Measurements from ENCODE around the gene CST11.
"Not testable (repeated sequence)": the region's sequence is repeated elsewhere in the genome, so short reads cannot be mapped to it uniquely, and the experiment has no call there.

The CST11 gene, protein sequence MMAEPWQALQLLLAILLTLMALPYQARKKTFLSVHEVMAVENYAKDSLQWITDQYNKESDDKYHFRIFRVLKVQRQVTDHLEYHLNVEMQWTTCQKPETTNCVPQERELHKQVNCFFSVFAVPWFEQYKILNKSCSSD

DNA sequence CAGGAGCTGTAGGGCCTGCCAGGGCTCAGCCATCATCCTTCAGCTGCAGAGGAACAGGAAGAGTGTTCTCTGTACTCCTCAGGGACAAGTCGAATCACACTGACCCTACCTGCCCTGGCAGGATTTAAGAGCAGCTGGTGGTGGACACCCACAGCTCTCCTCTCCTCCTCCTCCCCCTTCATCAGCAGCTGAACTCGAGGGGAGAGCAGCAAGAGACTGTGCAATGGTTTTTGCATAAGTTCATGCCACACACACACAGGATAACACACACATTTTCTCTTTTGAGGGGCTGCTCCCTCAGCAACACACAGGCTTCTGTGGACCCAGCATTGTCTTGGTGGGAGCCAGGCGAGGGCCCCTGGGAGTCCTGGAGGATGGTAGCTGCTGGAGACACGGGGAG is at the start of gene CST11:
Gene CST11 (minus strand): TSS at position 101 of the 400 bp plus-strand sequence. CDS start 65 bp downstream, at position 36.
- Mint-ChIP-seq H3K4me3 (no peak within 1 kb of the TSS), H3K9me3 (no peaks in the 10 kb centered on the region), H3K27me3 (no peaks in the 10 kb centered on the region), H3K36me3 (no peaks in the 10 kb centered on the region), H3K4me1 (peaks cover 14% of the 10 kb centered on the region), H3K27ac (no peak within 1 kb of the TSS)

DNA sequence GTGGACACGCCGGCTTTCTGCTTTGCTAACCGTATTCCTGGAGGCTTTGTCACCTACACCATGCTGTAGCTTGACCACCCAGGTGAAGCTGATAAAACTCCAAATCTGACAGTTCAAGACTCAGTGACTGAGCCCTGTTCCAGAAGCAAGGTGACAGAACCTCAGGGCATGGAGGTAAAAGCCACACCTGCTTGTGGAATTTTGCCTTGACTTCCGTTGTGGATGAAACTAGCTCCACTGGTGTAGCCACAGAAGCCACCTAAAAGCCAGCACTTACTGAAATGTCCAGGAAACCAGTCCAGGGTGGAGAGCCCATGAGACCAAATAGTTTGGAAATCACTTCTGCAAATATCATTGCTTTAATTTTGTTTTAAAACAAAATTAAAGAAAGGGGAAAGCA is 49.2 kb upstream of the CST11 start:
- no peak overlapping the region for H3K4me3 Mint-ChIP-seq
- peaks cover 4% of the 10 kb centered on the region for H3K4me1 Mint-ChIP-seq
- peaks cover 2% of the 10 kb centered on the region for H3K27me3 Mint-ChIP-seq
- H3K27ac Mint-ChIP-seq = no peak overlapping the region
- no peaks in the 10 kb centered on the region for H3K36me3 Mint-ChIP-seq
- H3K9me3 Mint-ChIP-seq = no peaks in the 10 kb centered on the region

DNA sequence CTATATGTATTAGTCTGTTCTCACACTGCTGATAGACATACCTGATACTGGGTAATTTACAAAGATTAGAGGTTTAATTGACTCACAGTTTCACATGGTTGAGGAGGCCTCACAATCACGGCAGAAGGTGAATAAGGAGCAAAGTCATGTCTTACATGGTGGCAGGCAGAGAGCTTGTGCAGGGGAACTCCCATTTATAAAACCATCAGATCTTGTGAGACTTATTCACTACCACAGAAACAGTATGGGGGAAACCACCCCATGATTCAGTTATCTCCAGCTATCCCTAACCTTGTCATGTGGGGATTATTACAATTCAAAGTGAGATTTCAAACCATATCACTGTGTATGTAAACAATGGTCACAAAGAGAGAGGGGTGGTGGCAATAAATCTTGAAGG is 44.9 kb upstream of the CST11 start:
- Mint-ChIP-seq H3K4me1 (peaks cover 4% of the 10 kb centered on the region), H3K9me3 (no peaks in the 10 kb centered on the region), H3K27me3 (peaks cover 2% of the 10 kb centered on the region), H3K4me3 (no peak overlapping the region), H3K27ac (peak overlapping the region; percentile 10), H3K36me3 (peaks cover 2% of the 10 kb centered on the region)

DNA sequence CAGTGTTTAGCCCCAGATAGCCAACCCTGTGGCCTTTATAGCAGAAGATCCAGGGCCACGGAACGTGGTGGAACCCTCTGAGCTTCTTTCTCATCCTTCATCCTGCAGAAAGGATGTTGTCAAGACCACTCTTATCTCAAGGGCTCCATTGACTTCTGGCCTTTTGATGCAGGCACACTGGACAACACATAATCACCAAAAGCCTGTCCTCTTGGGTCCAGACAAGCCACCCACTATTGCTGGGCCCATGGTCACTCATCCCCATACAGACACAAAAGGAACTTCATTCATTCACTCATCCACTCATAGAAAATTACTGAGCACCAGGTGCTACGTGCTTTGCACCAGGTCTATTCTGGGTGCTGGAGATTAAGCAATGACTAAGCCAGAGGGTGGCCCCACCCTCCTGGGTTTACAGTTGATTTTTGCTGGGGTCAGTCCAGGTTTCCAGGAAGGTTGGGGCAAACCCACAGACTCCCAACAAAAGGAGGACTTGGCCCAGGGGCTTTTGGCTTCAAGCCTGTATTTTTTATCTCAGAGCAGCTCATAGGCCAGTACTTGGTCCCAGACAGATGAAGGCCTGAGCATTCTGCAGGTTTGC is 40.6 kb upstream of the CST11 start:
- no peaks in the 10 kb centered on the region for H3K9me3 Mint-ChIP-seq
- no peak overlapping the region for H3K4me3 Mint-ChIP-seq
- H3K27ac Mint-ChIP-seq = no peak overlapping the region
- peaks cover 2% of the 10 kb centered on the region for H3K36me3 Mint-ChIP-seq
- H3K27me3 Mint-ChIP-seq = peaks cover 2% of the 10 kb centered on the region
- peaks cover 4% of the 10 kb centered on the region for H3K4me1 Mint-ChIP-seq

DNA sequence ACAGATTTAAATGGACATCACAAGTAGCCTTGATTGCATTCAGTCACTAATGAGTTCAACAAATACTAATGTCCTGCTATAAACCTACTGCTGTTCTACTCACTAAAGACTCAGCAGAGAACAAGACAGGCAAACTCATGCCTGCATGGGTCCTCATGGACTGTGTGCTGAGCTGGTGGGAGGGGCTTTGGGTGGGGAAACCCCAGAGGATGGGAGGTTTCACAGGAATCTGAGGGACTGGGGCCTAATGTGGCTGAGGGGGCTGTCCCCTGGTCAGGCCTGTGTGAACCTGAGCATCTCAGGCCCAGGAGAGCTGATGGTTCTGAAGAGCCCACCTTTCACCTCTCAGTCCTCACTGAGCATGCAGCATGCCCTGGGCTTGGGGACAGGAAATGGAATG is 39.6 kb upstream of the CST11 start:
- H3K27me3 Mint-ChIP-seq = peaks cover 1% of the 10 kb centered on the region
- no peak overlapping the region for H3K4me3 Mint-ChIP-seq
- H3K36me3 Mint-ChIP-seq = peaks cover 2% of the 10 kb centered on the region
- H3K9me3 Mint-ChIP-seq = no peaks in the 10 kb centered on the region
- H3K4me1 Mint-ChIP-seq = no peaks in the 10 kb centered on the region
- H3K27ac Mint-ChIP-seq = no peak overlapping the region

DNA sequence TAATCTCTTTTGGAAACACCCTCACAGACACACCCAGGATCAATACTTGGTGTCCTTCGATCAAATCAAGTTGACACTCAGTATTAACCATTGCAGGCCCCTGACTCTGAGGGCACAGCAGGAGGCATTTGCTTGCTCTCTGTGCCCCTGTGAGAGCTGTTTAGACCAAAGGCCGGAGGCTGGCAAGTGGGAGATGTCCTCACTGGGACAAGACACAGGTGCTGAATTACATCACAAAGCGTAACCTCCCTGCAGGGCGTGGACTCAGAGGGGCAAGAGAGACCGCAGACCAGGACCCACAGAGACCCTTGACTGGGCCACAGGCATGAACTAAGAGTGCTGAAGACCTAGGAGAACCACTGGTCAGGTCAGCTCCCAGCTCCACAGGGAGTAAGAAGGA is 38.1 kb upstream of the CST11 start, which contains the start of gene CST8:
Gene CST8 (plus strand): TSS at position 301 of the 400 bp plus-strand sequence. CDS start 551 bp downstream, outside the sequence.
- no peaks in the 10 kb centered on the region for H3K4me1 Mint-ChIP-seq
- no peaks in the 10 kb centered on the region for H3K27me3 Mint-ChIP-seq
- H3K27ac Mint-ChIP-seq = peak within 1 kb of the TSS; percentile 18
- H3K36me3 Mint-ChIP-seq = no peaks in the 10 kb centered on the region
- H3K4me3 Mint-ChIP-seq = no peak within 1 kb of the TSS
- no peaks in the 10 kb centered on the region for H3K9me3 Mint-ChIP-seq

DNA sequence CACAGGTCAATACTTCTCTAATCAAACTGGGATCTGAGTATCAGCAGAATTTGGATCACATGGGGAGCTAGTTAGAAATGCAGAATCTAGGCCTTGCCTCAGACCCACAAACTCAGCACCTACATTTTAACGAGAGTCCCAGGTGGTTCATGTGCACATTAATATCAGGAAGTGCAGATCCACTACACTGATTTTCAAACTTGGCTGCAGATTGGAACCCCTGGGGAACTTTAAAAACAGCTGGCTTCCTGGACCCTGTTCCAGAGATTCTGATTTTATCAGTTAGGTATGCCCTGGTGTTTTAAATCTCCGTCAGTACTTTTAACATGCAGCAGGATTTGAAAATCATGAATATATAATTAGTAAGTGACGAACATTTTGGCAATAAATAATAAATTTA is 36.3 kb upstream of the CST11 start:
- no peaks in the 10 kb centered on the region for H3K27me3 Mint-ChIP-seq
- no peaks in the 10 kb centered on the region for H3K36me3 Mint-ChIP-seq
- H3K4me1 Mint-ChIP-seq = no peaks in the 10 kb centered on the region
- no peak overlapping the region for H3K27ac Mint-ChIP-seq
- no peak overlapping the region for H3K4me3 Mint-ChIP-seq
- H3K9me3 Mint-ChIP-seq = no peaks in the 10 kb centered on the region

DNA sequence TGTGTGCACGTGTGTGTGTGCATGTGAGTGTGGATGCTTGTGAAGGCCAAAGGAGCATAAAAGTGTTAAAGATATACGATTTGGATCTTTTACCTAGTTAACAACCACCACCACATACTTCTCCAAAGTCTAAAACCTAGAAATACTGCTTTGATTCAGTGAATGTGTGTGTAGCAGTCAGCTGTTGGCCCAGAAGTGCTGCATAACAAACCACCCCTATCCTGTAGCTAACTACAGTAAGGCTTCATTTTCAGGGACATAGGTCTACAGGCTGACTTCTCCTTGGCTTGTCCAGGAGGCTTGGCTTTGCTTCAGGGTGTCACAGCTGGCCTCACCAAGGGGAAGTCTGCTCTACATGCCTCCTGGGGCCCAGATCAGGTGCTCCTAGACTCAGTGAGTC is 35.8 kb upstream of the CST11 start:
- H3K27ac Mint-ChIP-seq = no peak overlapping the region
- no peaks in the 10 kb centered on the region for H3K4me1 Mint-ChIP-seq
- no peak overlapping the region for H3K4me3 Mint-ChIP-seq
- no peaks in the 10 kb centered on the region for H3K36me3 Mint-ChIP-seq
- no peaks in the 10 kb centered on the region for H3K9me3 Mint-ChIP-seq
- no peaks in the 10 kb centered on the region for H3K27me3 Mint-ChIP-seq

DNA sequence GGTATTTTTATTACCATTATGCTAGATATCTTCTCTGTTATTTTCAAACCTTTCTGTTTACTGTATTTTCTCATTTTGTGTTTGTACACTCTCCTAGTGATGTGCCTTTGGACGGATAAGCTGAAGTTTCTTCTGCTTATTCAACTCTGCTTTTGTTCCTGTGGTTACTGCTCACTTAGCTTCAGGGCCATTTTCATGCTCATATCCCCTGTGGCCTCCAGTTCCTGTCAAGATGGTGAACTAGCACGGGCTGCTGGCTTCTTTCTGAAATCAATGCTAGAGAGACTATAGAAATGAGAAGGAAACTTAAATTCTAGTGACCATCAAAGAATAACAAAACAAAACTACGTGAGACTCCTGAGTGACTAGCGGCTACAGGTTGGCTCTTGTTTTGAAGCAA is 31.4 kb upstream of the CST11 start:
- no peaks in the 10 kb centered on the region for H3K4me1 Mint-ChIP-seq
- peaks cover 2% of the 10 kb centered on the region for H3K27me3 Mint-ChIP-seq
- no peaks in the 10 kb centered on the region for H3K9me3 Mint-ChIP-seq
- H3K36me3 Mint-ChIP-seq = no peaks in the 10 kb centered on the region
- no peak overlapping the region for H3K27ac Mint-ChIP-seq
- H3K4me3 Mint-ChIP-seq = no peak overlapping the region

DNA sequence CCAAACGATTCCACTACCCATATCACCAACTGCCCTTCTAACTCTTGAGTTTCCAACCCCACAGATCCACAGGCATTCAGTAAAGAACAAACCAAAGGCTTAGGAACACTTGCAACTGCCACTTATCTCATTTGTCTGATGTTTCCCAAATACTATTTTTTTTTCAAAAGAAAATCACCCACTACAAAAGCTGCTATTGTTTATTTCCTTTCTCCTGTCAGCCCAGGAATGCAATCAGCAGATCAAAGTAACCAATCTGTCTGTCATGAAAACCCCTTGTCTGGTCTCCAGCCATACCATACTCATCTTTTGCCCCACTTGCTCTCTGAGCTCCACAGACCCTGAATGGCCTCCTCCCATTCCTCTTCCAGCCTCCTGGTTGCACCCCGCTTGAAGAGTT is 29.5 kb upstream of the CST11 start:
- H3K4me1 Mint-ChIP-seq = no peaks in the 10 kb centered on the region
- no peaks in the 10 kb centered on the region for H3K36me3 Mint-ChIP-seq
- no peak overlapping the region for H3K27ac Mint-ChIP-seq
- H3K4me3 Mint-ChIP-seq = no peak overlapping the region
- H3K27me3 Mint-ChIP-seq = peaks cover 2% of the 10 kb centered on the region
- H3K9me3 Mint-ChIP-seq = no peaks in the 10 kb centered on the region

DNA sequence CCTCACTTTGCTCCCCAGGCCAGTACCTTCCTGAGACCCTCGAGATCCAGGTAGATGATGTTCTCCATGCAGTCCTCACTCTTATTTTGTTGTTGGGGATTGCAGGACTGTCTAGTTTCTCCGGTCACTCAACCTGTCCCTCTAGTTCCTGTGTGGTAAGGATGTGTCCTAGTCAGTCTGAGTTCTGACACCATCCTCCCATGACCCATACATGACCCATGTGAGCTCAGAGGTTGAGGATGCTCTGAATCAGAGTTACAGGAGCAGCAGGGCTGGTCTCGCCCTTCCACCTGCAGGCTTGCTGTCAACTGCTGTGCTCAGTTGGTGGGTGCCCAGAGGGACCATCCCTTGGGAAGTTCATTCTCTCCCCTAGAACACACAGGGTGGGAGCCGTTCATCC is 26.4 kb upstream of the CST11 start:
- Mint-ChIP-seq H3K4me1 (no peaks in the 10 kb centered on the region), H3K27ac (no peak overlapping the region), H3K4me3 (no peak overlapping the region), H3K9me3 (no peaks in the 10 kb centered on the region), H3K36me3 (no peaks in the 10 kb centered on the region), H3K27me3 (peaks cover 2% of the 10 kb centered on the region)

DNA sequence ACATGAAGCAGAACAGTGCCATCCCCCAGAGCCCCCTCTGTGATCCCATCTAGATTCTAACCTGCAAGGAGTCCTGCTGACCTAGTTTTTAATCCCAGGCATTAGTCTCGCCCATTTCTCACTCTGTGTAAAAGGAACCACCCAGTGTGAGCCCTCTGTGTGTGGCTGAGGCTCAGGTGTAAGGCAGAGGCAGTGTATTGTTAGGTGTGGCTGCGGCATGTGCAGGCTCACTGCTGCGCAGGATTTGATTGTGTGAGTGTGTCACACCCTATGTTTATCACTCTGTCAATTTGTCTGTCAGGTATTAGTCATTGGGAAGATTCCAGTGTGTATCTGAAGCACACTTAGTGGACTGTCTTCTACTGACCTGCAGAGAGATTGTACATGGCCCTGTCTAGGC is 24.5 kb upstream of the CST11 start:
- H3K9me3 Mint-ChIP-seq = no peaks in the 10 kb centered on the region
- no peak overlapping the region for H3K4me3 Mint-ChIP-seq
- H3K27me3 Mint-ChIP-seq = peaks cover 6% of the 10 kb centered on the region
- H3K36me3 Mint-ChIP-seq = no peaks in the 10 kb centered on the region
- no peaks in the 10 kb centered on the region for H3K4me1 Mint-ChIP-seq
- H3K27ac Mint-ChIP-seq = no peak overlapping the region

DNA sequence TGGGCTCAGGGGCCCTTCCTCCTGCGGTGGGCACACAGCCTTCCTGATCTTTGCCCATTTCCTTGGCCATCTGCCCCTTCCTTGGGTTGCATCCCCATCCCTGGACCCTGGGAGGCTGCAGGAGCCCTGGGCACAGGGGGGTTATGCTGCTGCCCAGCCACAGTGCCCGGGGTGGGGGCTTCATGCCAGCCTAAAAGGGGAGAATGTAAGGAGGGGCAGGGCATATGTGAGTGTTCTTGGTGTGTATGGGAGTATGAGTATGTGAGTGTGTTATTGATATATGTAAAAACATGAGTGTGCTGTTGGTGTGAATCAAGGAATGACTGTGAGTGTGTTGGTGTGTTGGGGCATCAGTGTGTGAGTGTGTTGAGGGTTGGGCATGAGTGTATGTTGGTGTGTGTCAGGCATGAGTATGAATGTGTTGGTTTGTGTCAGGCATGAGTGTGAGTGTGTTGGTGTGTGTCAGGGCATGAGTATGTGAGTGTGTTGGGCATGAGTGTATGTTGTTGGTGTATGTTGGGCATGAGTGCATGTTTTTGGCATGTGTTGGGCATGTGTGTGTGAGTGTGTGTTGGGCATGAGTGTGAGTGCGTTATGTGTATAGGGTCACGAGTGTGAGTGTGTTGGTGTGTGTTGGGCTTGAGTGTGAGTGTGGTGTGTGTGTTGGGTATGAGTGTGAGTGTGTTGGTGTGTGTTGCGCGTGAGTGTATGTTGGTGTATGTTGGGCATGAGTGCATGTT is 23.5 kb upstream of the CST11 start:
- Mint-ChIP-seq H3K4me3 (no peak overlapping the region), H3K27me3 (peaks cover 6% of the 10 kb centered on the region), H3K36me3 (no peaks in the 10 kb centered on the region), H3K4me1 (no peaks in the 10 kb centered on the region), H3K27ac (no peak overlapping the region), H3K9me3 (no peaks in the 10 kb centered on the region)

DNA sequence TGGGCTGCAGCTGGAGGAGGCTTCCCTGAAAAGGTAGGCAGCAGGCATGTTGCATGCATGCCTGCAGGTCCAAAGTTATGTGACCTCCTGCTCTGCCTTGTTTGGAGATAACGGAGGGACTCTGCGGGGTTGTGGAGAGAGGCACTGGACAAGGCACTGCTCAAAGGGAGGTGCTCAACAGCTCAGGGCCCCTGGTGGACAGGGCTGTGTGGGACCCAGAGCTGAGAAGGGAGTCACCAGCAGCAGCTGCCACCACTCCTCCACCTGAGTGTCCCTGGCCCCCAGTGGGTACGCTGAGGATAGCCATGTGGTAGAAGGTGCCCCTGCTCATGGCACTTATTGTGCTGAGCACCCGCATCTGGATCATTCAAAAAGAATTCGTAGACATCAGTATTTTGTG is 22.7 kb upstream of the CST11 start:
- Mint-ChIP-seq H3K36me3 (no peaks in the 10 kb centered on the region), H3K4me1 (no peaks in the 10 kb centered on the region), H3K27ac (no peak overlapping the region), H3K4me3 (no peak overlapping the region), H3K27me3 (peaks cover 6% of the 10 kb centered on the region), H3K9me3 (no peaks in the 10 kb centered on the region)

DNA sequence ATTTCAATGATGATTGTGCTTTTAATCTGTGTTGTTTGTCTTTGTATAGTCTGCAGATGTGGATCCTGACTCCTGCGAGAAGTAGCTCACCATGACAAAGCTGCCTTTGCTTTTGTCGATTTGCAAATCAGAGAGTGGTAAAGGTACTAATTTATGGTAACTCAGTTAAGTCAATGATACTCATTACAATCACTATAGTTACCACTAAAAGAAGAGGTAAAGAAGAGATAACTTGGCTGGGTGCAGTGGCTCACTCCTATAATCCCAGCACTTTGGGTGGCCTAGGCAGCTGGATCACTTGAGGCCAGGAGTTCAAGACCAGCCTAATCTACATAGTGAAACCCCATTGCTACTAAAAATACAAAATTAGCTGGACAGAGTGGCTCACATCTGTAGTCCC is 20.6 kb upstream of the CST11 start:
- H3K27ac Mint-ChIP-seq, H3K36me3 Mint-ChIP-seq, H3K4me3 Mint-ChIP-seq, H3K4me1 Mint-ChIP-seq, H3K9me3 Mint-ChIP-seq: not testable (repeated sequence)
- peaks cover 12% of the 10 kb centered on the region for H3K27me3 Mint-ChIP-seq

DNA sequence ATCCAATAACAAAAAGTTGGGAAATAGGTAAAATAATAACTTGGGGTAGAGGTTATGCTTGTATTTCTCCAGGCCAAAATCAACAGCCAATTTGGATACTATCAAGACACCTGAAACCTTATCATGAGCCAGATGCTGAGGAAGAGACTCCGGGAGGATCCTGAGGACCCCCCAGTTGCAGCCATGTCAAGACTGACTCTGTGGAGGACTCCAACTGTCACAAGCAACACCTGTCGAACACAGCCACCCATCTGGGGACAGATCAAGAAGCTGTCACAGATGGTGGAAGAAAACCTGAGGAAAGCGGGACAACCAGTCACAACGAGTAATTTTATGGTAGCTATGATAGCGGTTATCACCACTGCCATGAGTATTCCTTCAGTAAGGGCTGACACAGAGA is 19.6 kb upstream of the CST11 start:
- not testable (repeated sequence) for H3K4me1 Mint-ChIP-seq, H3K4me3 Mint-ChIP-seq, H3K36me3 Mint-ChIP-seq, H3K27ac Mint-ChIP-seq, H3K9me3 Mint-ChIP-seq
- H3K27me3 Mint-ChIP-seq = peaks cover 12% of the 10 kb centered on the region

Data from activated naive CD4-positive, alpha-beta T cell treated with anti-CD3 and anti-CD28 coated beads, Interleukin-2, amount 50 U/mL, for 24 hours (primary cell).